HepG2 (cell line): ENCODE results near the gene PCDHA12.

Experiments
- ATF7-NPFF ChIP-seq: sonication (generic); formaldehyde crosslinking; IDR thresholded peaks from 2 replicates; pipeline ENCODE4 v1.8.1; 2023; ENCODE audit warnings: mild to moderate bottlenecking, low read depth, missing genetic modification reagents, moderate library complexity
- MXD4 ChIP-seq: IDR thresholded peaks from 2 replicates; pipeline ENCODE4 v1.6.1; 2016; ENCODE audit warnings: mild to moderate bottlenecking, missing biosample characterization, missing genetic modification reagents
- POLR2A ChIP-seq, 2 experiments: IDR thresholded peaks; 2 replicates each; pipeline ENCODE4 v1.6.1; 2011; ENCODE audit warnings: low read depth in 2 of 2, low read length in 2 of 2, mild to moderate bottlenecking in 1 of 2, moderate library complexity in 1 of 2; ENCODE audit not compliant: insufficient read depth in 1 of 2

- TF ChIP-seq MXD4 (CRISPR knock-in tag) (no peak), ATF7-NPFF (CRISPR knock-in tag) (no peak), POLR2A (IDR thresholded peaks at IDR 0.05; ENCODE audit: insufficient read depth in 1 of 2, low read depth in 2 of 2, low read length in 2 of 2) (no peak)
Measured at GRCh38 chr5:140835622-140836510, 39.2 kb upstream of the PCDHA12 start.
